ENCODE results near the gene MSMO1. TPM values are rescaled to one million over a fixed set of nuclear protein-coding genes. Genes with fewer than 3 reads are reported as not detected.

The MSMO1 gene
- total RNA-seq, 1 experiment from 2014 or later: 80.4 TPM

DNA sequence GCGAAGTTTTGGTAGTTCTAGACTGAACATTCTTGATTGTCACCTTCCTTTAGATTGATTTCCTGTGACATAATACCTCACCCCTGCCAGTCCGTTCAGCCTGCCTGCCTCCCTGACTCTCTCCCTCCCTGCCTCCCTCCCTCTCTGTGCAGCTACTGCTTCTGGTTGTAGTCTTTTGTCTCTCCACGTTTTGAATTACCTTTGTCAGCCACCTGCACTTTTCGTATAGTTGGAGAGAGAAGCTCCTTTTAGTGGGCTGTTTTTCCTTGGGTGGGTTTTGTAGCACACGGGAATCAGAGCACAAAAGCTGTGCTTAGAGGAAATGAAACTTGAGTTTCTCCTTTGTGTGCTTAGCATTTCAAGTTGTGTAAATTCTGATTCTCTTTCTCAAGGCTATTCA is 32.6 kb upstream of the MSMO1 start:
- peaks cover 38% of the 10 kb centered on the region for H3K36me3 Mint-ChIP-seq (ENCODE audit: insufficient read depth, unreplicated experiment)
- intact Hi-C loops (cut with micrococcal nuclease): no loop called here
- H3K4me3 Mint-ChIP-seq (ENCODE audit: unreplicated experiment): no peak overlapping the region
- peak overlapping the region; percentile 63 for H3K27ac Mint-ChIP-seq (ENCODE audit: low read depth, unreplicated experiment)
- H3K4me1 Mint-ChIP-seq (ENCODE audit: insufficient read depth, unreplicated experiment): peaks cover 13% of the 10 kb centered on the region
- no peaks in the 10 kb centered on the region for H3K9me3 Mint-ChIP-seq (ENCODE audit: unreplicated experiment)
- POLR2A ChIA-PET: interaction anchor here (1.5 kb wide), 1 partner anchor 64 kb away, joined by 3 read pairs; no protein-coding TSS in a partner anchor
- CTCF ChIA-PET: interaction anchor here (0.7 to 1.1 kb wide), 3 partner anchors 9 to 777 kb away, joined by 3 to 6 read pairs (median 3); no protein-coding TSS in a partner anchor
- BruUV-seq (replicated peaks): no TSS peak
- no peaks in the 10 kb centered on the region for H3K27me3 Mint-ChIP-seq (ENCODE audit: insufficient read depth, unreplicated experiment)
- no peak for DNase-seq (ENCODE audit: unreplicated experiment)
- TF ChIP-seq, protein P1, sequence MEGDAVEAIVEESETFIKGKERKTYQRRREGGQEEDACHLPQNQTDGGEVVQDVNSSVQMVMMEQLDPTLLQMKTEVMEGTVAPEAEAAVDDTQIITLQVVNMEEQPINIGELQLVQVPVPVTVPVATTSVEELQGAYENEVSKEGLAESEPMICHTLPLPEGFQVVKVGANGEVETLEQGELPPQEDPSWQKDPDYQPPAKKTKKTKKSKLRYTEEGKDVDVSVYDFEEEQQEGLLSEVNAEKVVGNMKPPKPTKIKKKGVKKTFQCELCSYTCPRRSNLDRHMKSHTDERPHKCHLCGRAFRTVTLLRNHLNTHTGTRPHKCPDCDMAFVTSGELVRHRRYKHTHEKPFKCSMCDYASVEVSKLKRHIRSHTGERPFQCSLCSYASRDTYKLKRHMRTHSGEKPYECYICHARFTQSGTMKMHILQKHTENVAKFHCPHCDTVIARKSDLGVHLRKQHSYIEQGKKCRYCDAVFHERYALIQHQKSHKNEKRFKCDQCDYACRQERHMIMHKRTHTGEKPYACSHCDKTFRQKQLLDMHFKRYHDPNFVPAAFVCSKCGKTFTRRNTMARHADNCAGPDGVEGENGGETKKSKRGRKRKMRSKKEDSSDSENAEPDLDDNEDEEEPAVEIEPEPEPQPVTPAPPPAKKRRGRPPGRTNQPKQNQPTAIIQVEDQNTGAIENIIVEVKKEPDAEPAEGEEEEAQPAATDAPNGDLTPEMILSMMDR (IDR thresholded peaks at IDR 0.05; ENCODE audit: unreplicated experiment): no peak

DNA sequence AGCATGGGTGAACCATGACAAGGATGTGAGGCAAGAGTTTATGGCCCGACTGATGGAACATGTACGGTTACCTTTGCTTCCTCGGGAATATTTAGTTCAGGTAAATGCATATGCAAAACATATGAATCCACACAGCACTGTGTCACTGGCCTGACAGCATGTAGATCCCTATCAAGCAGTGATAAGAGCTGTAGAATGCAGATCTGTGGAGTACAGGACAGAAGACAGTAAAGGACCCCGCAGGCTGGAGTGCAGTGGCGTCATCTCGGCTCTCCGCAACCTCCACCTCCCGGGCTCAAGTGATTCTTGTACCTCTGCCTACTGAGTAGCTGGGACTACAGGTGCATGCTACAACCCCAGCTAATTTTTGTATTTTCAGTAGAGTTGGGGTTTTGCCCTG is 29.8 kb upstream of the MSMO1 start:
- no peak for DNase-seq (ENCODE audit: unreplicated experiment)
- no peaks in the 10 kb centered on the region for H3K27me3 Mint-ChIP-seq (ENCODE audit: insufficient read depth, unreplicated experiment)
- no TSS peak for BruUV-seq (replicated peaks)
- POLR2A ChIA-PET: interaction anchor here (2.2 kb wide), 1 partner anchor 33 kb away, joined by 7 read pairs; no protein-coding TSS in a partner anchor
- intact Hi-C loops (cut with micrococcal nuclease): no loop called here
- H3K9me3 Mint-ChIP-seq (ENCODE audit: unreplicated experiment): no peaks in the 10 kb centered on the region
- peaks cover 24% of the 10 kb centered on the region for H3K4me1 Mint-ChIP-seq (ENCODE audit: insufficient read depth, unreplicated experiment)
- CTCF ChIA-PET: interaction anchor here (0.5 to 0.8 kb wide), 3 partner anchors 14 to 137 kb away, joined by 3 to 4 read pairs (median 4); no protein-coding TSS in a partner anchor
- H3K4me3 Mint-ChIP-seq (ENCODE audit: unreplicated experiment): no peak overlapping the region
- TF ChIP-seq, protein P1 (IDR thresholded peaks at IDR 0.05; ENCODE audit: unreplicated experiment): no peak
- H3K27ac Mint-ChIP-seq (ENCODE audit: low read depth, unreplicated experiment): no peak overlapping the region
- peaks cover 46% of the 10 kb centered on the region for H3K36me3 Mint-ChIP-seq (ENCODE audit: insufficient read depth, unreplicated experiment)

DNA sequence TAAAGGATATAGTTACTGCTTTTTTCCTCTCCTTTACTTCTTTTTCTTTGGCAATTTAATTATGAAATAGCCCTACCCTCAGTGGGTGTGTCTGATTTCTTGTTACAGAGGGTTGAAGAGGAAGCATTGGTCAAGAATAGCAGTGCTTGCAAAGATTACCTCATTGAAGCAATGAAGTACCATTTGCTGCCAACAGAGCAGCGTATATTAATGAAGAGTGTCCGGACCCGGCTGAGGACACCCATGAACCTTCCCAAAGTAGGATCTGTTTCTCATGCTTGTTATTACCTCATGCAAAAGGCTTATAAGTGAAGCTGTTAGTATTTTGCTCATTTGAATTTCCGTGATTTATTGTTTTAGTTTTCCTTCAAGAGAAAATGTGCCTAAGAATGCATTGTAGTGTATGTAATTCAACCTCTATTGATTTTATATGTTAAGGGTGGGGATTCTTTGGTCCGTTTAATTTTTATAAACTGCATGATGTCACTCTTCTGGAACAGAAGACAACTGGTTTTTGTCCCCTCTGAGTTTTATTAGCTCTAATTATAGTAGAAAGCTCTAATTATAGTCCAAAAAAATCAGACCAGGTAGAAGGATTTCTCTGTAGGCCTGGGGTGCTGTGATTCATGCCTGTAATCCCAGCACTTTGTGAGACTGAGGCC is 27.9 kb upstream of the MSMO1 start:
- TF ChIP-seq, protein P1 (IDR thresholded peaks at IDR 0.05; ENCODE audit: unreplicated experiment): no peak
- intact Hi-C loops (cut with micrococcal nuclease): no loop called here
- Mint-ChIP-seq H3K4me3 (ENCODE audit: unreplicated experiment) (no peak overlapping the region), H3K36me3 (ENCODE audit: insufficient read depth, unreplicated experiment) (peaks cover 46% of the 10 kb centered on the region), H3K27me3 (ENCODE audit: insufficient read depth, unreplicated experiment) (no peaks in the 10 kb centered on the region), H3K4me1 (ENCODE audit: insufficient read depth, unreplicated experiment) (peaks cover 17% of the 10 kb centered on the region), H3K9me3 (ENCODE audit: unreplicated experiment) (no peaks in the 10 kb centered on the region), H3K27ac (ENCODE audit: low read depth, unreplicated experiment) (peak overlapping the region; percentile 18)
- ChIA-PET CTCF (interaction anchor here (0.8 kb wide), 2 partner anchors 35 to 168 kb away, joined by 3 to 5 read pairs; no protein-coding TSS in a partner anchor), POLR2A (interaction anchor here (0.8 to 3.2 kb wide), 5 partner anchors 10 to 187 kb away, joined by 3 to 9 read pairs (median 5); partner anchors contain the start of genes MSMO1 and TMEM192)
- BruUV-seq (replicated peaks): no TSS peak
- DNase-seq (ENCODE audit: unreplicated experiment): no peak

DNA sequence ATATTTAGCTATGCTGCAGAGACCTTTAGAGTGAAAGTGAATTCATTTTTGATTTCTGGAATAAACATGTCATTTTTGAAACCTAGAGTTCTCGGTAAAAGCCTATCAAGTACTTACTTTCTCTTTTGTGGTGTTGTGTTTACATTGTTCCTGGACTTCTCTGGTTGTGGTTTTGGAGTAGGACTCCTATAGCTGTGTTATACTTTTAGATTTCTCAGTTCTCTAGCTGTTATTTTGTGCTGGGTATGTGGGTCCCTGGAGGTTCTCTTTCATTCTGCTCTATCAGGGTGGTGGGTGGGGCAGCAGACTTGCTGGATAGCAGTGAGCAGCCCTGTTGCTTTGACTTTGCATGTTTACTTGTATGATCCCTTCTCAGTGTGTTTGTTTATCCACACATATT is 25.6 kb upstream of the MSMO1 start:
- H3K27ac Mint-ChIP-seq (ENCODE audit: low read depth, unreplicated experiment): peak overlapping the region; percentile 49
- TF ChIP-seq, protein P1 (IDR thresholded peaks at IDR 0.05; ENCODE audit: unreplicated experiment): no peak
- ChIA-PET CTCF (no interaction called here), POLR2A (interaction anchor here (0.9 to 3.2 kb wide), 5 partner anchors 8 to 93 kb away, joined by 3 to 15 read pairs (median 3); partner anchors contain the start of gene MSMO1)
- H3K4me3 Mint-ChIP-seq (ENCODE audit: unreplicated experiment): peak overlapping the region; percentile 67
- no TSS peak for BruUV-seq (replicated peaks)
- intact Hi-C loops (cut with micrococcal nuclease): no loop called here
- no peak for DNase-seq (ENCODE audit: unreplicated experiment)
- no peaks in the 10 kb centered on the region for H3K27me3 Mint-ChIP-seq (ENCODE audit: insufficient read depth, unreplicated experiment)
- no peaks in the 10 kb centered on the region for H3K9me3 Mint-ChIP-seq (ENCODE audit: unreplicated experiment)
- peaks cover 44% of the 10 kb centered on the region for H3K36me3 Mint-ChIP-seq (ENCODE audit: insufficient read depth, unreplicated experiment)
- peaks cover 11% of the 10 kb centered on the region for H3K4me1 Mint-ChIP-seq (ENCODE audit: insufficient read depth, unreplicated experiment)

Data from MCF 10A (cell line).